HG03196 (cell line): Measurements from ENCODE around the gene MALAT1.

Source experiments
- ATAC-seq: cut with Tn5 transposase; IDR thresholded peaks from one replicate; pipeline ENCODE4 v1.9.1; 2021; ENCODE audit not compliant: unreplicated experiment

Gene MALAT1

DNA sequence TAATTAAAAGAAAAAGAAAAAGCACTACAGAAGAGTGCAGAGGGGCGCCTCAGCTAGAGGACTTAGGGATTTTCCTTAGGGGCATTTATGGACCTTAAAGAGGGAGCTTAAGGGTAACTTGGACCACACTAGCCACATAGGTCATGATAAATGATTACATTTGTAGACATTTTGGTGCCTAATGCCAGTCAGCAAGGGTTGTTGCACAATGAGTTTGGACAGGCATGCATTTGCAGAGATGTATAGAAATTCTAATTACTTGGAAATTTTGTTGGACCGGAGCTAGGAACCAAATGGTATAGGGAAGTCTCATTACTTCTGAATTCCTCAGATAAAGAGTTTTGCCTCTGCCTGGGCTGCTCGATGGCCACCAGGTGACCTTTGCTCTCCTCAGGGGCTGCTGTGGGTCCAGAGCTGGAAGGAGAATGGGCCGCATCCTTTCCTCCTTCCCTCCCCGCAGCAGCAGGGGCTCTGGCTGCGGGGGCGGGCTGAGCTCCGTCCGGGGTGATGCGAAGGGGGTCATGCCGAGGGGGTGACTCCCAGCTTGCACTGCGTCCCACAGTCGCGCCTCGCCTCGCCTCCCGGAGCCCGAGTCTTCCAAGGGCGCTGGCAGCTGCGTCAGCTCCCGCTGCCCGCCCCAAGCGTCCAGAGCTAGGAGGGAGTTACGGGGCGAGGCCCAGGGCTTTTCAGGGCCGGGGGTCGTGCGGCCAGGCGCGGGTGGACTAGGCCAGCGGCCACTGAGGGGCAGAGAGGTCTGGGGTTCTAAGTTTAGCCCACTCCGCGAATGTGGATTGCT lies 20.3 kb upstream of the MALAT1 start:
- ATAC-seq = no peak

GRCh38 chr11:65479184-65480145 lies 19.4 kb upstream of the MALAT1 start:
- no peak for ATAC-seq

DNA sequence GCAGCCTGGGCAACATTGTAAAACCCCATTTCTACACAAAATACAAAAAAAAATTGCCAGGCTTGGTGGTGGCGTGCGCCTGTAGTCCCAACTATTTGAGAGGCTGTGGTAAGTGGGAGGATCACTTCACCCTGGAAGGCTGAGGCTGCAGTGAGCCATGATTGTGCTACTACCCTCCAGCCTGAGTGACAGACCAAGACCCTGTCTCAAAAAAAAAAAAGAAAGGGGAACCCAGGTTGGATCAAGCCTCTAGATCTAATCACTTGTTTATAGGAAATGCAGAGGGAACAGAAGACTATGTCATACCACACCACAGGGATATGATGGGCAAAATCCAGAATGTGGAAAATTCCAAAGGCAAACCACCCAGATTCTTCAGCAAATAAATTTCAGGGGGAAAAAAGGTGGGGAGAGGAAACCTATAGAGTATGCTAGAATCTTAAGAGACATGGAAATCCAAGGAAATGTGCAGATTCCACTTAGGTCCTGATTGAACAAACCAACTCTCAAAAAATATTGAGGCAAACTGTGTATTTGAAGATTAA lies 16.5 kb upstream of the MALAT1 start:
- no peak for ATAC-seq

DNA sequence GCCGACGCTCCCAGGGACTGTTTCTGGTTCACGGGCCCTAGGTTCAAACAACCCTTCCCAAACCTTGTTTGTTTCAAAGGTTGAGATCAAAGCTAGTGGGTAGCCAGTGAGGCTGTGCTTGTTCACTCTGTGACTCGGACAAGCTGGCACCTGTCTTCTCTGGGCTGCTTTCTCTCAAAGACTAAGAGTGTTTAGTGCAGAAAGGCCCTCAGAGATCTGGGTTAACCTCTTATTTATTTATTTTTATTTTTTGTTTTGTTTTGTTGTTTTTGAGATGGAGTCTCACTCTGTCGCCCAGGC lies 13.0 kb upstream of the MALAT1 start:
- ATAC-seq = no peak

DNA sequence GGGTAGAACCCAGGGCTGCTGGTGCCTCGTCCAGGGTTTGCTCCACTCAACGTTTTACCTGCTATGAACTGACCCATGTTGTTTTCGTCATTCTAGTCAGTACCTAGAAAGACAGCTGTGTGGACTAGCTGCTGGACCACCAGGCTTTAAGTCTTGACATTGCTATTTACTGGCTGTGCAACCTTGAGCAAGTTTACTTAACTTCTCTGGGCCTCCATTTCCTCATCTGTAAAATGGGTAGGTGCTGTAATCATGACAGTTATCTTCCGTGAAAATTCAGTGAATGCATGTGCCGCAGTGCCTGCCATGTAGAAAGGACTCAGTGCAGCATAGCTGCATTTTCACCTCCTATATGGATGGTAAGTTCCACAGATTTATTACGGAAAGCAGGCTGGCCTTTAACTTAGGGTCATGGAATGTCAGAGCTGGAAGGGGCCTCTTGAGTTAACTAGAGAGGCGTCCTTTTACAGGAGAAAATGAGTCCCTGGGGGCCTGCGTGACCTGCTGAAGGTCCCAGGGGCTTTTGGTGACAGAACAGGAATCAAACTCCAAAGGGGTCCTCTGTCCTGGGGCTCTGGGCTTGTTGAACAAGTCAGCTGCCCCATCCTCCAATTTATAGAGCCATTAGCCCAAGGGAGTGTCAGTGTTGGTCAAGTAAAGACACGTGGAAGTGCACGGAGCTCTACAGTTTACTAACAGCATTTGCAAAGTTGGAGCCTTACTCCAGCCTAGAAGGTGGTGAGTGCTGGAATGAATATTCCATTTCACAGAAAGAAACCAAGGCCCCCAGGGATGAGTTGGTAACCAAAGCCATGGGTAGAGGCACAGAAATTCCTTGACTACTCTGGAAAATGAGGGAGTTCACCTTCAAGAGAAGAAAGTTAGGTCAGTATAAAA lies 12.0 kb upstream of the MALAT1 start:
- ATAC-seq = no peak

GRCh38 chr11:65487467-65488272 lies 11.2 kb upstream of the MALAT1 start:
- ATAC-seq = no peak

DNA sequence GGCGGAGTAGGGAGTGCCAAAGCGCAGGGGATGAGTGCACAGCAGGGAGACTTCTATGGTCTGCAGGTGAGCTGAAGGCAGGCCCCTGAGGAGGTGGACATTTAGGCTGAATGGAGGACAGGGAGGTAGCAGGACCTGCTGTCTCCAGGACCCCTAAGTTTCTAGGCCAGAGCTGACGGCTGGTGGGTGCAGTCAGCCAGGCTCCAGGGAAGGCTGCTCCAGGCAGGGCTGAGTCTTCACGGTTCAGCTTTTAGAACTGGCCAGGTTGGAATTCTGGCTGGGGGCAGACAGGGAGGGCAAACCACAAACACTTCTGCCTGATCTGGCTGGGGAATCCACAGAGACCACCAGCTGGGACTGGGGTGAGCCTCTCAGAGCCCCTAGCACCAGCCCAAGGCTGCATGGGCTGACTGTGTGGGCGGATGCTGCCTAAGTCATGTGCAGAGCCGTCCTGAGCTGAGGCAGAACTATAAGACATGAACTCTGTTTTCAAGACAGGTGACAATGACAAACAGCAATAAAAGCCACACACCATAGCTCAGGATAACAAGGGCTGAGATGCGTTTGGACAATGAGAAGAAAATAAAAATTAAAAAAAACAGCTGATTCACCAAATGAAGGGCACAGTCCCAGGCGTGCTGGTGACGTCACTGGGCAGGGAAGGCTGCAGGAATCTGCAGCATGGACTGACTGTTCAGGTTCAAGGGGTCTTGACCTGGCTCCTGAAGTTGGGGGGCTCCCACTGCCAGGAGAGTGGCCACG lies 10.4 kb upstream of the MALAT1 start:
- ATAC-seq = no peak

DNA sequence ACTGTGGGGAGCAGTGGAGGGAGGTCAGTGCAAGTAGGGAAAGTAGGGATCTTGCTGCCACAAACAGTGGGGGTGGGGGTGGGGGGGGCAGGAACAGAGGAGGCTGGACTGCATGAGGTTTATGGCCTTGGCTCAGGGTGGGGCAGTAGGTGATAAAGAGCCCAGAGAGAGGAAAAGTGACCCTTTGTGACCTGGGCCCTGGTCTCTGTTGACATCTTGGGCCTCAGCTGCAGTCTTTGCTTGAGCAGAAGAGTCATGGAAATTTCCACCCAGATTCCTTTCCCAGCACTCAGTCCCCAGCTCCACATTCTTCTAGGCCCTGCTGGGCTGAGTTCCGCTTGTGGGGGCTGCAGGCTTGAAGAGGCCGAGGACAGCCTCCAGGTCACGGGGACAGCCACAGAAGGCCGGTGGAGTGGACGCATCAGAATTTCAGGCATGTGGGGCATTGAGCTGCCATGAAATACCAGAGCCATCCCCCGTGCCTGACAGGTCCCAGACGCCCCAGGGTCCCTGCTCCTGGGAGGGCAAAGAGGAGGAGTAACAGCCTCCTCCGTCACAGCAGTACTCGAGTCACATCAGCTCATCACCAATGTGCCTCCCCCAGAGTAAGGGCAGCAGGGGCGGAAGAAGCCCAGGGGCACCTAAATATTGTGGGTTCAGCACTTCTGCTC lies 9.7 kb upstream of the MALAT1 start:
- no peak for ATAC-seq

DNA sequence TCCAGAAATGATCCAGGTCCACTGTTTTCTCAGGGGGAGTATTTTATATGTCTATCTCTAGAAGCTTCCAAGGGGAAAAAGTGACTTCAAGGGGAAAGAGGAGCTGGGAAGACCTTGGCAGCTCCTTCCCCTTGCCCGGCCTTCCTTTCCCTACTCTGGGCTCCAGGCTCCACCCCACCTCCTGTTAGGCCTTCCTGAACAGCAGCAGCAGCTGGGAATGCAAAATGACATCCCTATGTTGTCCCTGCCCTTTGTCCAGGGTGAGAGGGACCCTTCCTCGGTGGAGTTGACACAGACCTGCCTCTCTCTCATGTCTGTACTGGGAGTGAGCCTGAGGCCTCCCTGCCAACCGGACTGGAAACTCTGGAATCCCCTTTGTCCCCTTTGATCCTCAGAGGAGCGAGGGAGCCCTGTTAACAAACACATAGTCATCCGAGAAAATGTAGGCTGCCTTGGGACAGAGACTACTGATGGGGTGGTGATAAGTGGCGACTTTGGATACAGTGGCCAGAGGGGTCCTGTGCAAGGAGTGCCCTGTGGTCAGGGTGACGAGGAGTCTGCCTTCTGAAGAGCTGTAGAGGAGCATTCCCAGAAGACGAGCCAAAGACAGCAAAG lies 9.0 kb upstream of the MALAT1 start:
- ATAC-seq = no peak

- ATAC-seq = no peak
These were observed 7.7 kb upstream of the MALAT1 start for GRCh38 chr11:65491163-65491465.

DNA sequence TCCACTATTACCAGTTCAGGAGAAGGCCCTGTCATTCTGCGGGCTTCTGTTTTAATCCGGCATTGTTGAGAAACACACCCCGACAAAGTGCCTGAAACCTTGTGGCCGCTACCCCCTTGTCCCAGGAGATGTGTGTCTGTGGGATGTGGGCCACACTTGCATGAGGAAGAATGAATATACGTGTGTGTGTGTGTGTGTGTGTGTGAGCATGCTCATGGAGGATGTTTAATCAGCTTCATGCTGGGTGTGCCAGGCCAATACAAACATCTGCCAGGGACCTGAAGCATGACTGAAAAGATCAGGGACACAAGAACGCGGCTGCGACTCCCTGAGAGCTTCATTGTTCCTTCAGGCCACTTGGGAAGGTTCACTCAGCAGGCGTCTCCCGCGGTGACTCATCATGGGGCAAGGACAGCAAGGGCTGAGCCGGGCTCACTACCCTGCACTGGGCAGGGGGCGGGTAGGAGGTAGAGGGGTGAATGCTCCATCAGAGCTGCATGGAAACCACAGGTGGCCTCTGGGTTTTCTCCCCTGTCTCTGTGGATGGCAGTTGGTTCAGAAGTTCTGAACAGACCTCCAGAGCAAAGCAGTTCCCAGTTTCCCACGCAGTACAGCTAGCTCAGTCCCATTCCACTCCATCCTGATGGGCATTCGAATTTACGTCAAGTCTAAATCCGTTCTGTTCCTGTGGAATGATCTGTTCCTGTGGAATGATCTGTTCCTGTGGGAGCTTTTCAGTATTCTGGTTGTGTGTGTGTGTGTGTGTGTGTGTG lies 7.0 kb upstream of the MALAT1 start:
- ATAC-seq = no peak

- ATAC-seq = no peak
These were observed 6.5 kb upstream of the MALAT1 start for GRCh38 chr11:65492387-65492636.

GRCh38 chr11:65492637-65493366 lies 6.0 kb upstream of the MALAT1 start:
- no peak for ATAC-seq

DNA sequence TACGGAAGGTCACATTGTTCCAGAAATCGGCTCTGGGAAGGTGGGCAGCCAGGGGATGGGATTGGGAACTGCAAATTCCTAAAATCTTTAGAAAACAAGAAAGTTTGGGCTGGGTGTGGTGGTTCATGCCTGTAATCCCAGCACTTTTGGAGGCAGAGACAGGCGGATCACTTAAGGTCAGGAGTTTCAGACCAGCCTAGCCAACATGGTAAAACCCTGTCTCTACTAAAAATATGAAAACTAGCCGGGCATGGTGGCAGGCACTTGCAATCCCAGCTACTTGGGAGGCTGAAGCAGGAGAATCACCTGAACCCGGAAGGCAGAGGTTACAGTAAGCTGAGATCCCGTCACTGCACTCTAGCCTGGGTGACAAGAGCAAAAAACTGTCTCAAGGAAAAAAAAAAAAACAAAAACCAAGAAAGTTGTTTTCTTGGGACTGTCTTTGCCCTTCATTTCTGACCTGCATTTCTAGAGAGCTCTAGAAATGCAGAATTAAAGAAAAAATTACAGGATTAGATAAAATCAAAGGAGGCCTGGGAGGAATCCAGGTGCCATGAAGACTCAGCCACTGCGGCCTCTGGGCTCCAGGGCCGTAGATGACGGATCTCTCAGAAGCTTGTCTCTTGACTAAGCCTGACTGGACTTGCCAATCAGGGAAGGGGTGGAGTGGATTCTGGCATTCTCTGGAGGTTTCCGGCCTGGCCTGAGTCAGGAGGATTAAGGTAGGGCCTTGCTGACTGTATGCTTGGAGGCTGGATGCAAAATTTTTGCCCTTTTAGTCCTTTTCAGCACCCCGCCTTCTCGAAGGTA lies 5.3 kb upstream of the MALAT1 start:
- ATAC-seq = no peak

- peak; percentile 2 for ATAC-seq
These were observed 2.3 kb upstream of the MALAT1 start for GRCh38 chr11:65496304-65497140.
